Dermis blood vessel endothelial cell (primary cell): Measurements from ENCODE around the gene DRAM1. TPM values are rescaled to one million over a fixed set of nuclear protein-coding genes. Genes with fewer than 3 reads are reported as not detected.
A peak's percentile ranks its signal among the peaks of the same experiment; 100 is the strongest.
"Not testable (repeated sequence)": the region's sequence is repeated elsewhere in the genome, so short reads cannot be mapped to it uniquely, and the experiment has no call there.

ENCODE experiments used
- DNase-seq: peaks from one replicate; pipeline ENCODE4 v3.0.0; 2010
- total RNA-seq: library from RNA; depleted of rRNA; stranded (reverse); fragments of >200 nt; gene quantifications from 2 replicates; pipeline ENCODE4 v1.2.3, GENCODE V29; 2014

Gene DRAM1
- total RNA-seq, 1 donor from 2014 or later = 22.3 TPM

DNA sequence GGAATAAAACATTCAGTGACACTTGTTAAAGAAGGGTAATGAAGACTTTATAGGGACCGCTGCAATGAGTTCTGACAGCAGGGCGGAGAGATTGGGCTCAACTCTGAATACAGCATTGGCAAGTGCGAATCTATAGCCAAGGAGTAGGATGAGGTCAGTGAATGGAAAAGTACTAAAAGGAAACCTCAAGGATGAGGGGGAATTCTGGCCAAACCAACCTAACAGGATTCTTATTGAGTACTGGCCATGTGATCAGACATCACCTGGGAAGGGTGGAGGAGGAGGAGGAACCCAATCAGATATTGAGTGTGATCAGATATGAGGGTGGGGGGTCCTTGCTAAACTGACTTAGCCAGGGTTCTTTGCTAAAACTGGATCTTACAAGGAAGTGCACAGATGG lies 31.0 kb downstream of the DRAM1 start:
- DNase-seq = no peak

- DNase-seq = no peak
Observed at GRCh38 chr12:101909646-101910045, 32.3 kb downstream of the DRAM1 start.

GRCh38 chr12:101915841-101916240 lies 38.5 kb downstream of the DRAM1 start:
- DNase-seq = no peak

GRCh38 chr12:101918805-101919204 lies 41.4 kb downstream of the DRAM1 start:
- not testable (repeated sequence) for DNase-seq

- no peak for DNase-seq
Observed at GRCh38 chr12:101919447-101919846, 42.1 kb downstream of the DRAM1 start.

GRCh38 chr12:101920906-101921305 lies 43.5 kb downstream of the DRAM1 start:
- no peak for DNase-seq

- no peak for DNase-seq
Observed at GRCh38 chr12:101923045-101923718, 45.8 kb downstream of the DRAM1 start.

- DNase-seq = no peak
Observed at GRCh38 chr12:101924618-101925017, 47.2 kb downstream of the DRAM1 start.

DNA sequence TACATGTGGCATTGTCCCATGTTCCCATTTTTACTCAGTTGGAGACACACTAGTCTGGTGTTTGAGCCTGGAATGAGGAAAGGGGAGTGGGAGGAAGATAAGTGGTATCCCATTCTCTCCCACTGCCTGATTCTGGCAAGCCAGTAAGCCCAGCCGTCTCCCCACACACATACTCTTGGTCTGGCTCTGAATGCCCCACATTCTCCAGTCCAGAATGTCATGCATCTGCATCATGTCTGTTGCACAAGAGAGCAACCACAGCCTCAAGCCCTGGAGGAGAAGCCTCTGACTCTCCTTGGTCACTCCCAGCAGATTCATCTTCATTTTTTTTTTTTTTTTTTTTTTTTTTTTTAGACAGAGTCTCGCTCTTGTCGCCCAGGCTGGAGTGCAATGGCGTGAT lies 48.0 kb downstream of the DRAM1 start:
- no peak for DNase-seq

- DNase-seq = no peak
Observed at GRCh38 chr12:101925935-101926334, 48.6 kb downstream of the DRAM1 start.

DNA sequence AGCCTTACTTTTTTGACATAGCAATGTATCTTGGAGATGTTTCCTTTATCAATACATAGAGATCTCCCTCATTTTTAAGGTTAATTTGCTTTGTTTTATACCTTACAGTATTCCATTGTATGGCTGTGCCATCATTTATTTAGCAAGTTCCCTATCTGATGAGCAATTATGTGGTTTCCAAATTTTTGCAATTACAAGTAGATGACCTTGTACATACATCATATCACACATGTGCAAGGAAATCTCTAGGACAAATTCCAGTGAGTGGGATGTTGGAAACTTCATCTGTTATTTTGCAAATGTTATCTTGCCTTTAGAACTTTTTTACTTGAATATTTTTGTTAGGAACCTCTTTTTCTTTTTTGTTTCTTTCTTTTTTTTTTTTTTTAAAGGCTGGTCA lies 49.7 kb downstream of the DRAM1 start:
- DNase-seq = no peak

DNA sequence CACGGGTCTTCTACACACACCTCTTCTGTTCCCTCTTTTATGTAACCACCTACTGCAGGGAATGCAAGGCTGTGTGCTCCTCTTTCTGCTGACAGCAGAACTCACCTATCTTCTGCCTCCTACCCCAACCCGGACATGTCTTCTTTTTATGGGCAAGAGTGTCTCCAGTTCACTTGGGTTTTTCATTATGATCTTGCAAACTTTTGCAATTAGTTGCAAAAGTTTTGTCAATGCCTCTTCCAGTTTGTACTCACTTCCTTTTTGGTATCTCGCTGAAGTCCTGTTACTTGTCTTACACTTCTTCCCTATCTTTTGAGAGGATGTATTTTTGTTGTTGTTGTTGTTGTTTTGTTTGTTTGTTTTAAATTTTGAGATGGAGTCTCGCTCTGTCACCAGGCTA lies 50.6 kb downstream of the DRAM1 start:
- DNase-seq = no peak

DNA sequence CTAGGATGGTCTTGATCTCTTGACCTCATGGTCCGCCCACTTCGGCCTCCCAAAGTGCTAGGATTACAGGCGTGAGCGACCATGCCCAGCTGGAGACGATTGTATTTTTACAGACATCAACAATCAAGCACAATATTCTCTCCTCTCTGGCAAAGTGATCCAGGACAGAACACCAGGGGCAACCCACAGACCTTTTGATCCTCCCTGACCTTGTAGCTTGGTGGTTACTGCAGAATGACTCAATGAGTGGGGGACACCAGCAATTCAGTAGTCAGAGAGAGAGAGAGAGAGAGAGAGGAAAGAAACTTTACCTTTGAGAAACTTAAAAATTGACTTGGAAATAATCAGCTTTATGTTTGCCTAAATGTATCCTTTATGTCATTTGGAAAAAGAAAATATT lies 51.2 kb downstream of the DRAM1 start:
- no peak for DNase-seq

DNA sequence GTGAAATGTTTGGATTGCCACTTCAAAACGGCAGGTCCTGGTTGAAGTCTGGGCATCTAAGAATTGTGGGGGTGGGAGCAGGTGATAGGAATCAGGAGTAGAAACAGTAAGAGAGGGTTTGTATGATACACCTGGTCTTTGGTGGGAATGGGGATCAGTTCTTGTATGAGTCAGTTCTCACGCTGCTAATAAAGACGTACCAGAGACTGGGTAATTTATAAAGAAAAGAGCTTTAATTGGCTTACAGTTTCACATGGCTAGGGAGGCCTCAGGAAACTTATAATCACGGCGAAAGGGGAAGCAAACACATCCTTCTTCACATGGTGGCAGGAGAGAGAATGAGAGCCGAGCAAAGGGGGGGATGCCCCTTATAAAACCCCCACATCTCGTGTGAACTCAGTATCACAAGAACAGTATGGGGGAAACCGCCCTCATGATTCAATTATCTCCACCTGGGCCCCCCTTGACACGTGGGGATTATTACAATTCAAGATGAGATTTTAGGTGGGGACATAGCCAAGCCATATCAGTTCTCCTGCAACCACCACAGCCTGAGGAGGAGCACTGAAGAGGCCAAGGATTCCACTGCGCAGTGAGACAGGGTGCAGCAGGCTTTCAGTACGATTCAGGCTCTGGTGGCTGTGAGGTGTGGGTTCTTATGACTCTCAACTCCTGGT lies 52.1 kb downstream of the DRAM1 start:
- DNase-seq = no peak

DNA sequence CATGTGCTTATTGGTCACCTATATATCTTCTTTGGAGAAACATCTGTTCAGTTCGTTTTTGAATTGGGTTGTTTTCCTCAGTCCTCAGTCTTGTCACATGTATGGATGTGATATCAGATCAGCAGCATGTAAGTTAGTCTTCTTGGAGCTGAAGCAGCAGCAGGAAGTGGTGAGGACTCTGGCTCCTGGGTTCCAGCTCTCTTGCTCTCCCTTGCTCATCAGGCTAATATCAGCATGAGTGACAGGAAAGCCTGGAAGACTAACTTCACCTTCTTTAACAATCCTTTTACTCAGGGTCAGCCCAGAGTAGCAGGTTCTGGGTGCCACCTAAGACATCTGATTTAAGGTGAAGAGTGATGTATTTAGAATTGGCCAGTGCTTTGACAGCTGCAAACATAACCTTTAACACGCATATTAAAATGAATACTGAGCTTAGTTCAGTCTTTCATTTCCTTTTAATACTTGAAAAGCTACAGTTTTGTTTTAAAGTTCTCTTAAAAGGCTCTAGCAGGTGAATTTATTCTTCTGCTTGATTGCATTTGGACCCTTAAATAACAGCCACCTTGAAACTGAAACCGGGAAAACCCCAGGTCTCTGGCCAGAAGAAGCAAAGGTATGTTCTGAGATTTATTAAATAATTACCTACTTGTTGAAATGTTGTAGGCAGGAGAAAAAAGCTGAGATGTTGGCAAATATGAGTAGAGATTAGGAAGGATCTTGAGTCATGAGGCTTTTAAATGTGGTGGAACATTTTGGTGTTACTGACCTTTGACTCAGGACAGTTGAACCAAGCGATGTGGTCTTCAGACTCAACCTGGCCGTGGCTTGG lies 54.3 kb downstream of the DRAM1 start:
- no peak for DNase-seq

GRCh38 chr12:101933866-101934514 lies 56.6 kb downstream of the DRAM1 start:
- DNase-seq = no peak

DNA sequence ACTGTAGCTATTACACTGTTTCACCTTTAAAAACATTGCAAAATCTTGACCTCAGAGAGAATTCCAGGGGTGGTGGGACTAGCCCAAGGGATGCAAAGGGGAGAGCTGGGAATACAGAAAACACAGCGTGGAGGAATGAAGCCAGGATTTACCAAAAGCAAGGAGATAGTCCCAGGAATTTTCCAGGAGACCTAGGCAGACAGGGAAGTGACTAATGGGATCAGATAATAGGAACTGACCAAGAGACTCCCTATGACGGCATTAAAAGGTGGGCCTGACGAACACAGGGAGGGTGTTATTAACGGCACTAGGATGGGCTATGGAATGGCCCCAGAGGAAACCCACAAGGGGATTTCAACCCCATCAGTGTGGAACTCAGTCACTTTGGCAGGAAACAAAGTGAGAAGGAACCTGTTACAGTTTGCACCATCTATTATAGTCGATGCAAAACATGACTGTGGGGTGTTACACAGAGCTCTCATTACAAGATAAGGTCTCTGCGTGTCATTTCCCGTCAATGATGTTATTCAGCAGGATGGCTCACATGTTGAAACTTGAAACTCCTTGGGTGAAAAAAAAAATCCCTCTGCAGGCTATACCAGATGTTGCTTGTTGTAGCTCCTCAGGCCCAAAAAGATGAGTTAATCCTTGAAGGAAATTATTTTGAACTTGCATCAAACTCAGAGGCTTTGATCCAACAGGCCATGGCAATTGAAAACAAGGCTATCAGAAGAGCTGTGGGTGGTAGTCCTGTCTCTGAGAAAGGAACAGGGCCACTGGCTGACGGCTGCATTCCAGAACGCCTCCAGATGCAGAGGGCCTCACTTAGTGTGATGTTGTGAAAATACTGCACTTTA lies 58.7 kb downstream of the DRAM1 start:
- DNase-seq = peak; percentile 71

DNA sequence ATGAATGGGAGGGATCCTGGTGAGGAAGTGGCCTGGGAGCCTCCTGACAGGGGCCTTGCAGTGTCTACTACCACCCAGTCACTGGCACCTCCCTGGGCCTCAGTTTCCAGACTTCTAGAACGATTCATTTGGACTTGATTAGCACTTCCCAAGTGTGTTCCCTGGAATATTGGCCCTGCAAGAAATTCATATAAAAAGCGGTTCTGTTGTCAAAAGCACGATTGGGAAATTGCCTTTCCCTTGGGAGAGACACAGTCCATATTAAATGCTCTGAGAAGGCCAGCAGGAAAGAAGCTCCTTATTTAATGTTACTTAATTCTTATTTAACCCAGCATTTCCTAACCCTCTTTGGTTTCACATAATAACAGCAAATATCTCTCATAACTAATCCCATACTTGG lies 61.9 kb downstream of the DRAM1 start:
- DNase-seq = no peak

- DNase-seq = peak; percentile 85
Observed at GRCh38 chr12:101939856-101940265, 62.5 kb downstream of the DRAM1 start.

- DNase-seq = no peak
Observed at GRCh38 chr12:101940400-101940950, 63.1 kb downstream of the DRAM1 start.

DNA sequence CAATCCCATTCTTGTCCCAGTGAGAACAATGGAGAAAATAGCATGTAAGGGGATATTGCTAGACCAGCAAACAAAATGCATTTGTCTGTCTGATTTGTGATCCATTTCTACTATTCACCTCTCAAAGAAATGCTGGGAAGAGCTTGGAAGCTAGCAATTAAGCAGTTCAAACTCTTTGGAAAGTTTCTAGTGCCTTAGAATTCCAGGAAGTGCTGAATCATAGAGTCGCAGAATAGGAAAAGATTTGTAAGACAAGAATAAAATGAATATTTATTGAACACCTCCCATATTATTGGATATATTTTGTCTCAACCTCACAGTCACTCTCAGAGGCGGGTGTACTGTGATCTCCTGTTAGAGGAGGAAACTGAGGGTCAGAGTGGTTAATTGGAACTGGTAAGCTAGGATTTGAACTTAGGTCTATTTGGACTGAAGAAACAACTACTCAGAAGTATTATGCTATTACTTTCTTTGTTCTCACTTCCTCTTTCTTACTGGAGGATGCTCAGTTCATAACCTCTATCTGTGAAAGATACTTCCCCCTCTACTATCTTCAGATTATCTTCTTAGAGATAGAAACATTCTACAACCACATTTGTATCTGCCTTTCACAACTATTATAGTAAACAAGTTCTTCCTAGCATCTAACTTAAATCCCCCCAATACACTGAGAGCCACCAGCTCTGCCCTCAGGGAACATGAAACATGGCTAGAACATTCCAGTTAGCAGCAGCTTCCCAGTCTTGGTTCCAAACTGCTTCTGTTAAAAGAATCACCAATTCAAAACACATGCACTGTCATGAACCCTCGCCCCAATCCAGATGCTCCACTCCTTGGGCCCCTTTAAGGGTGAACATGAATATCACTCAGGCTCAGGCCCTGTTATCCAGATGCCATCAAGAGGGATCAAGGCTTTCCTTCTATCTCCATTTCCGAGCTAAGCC lies 64.2 kb downstream of the DRAM1 start:
- DNase-seq = peak; percentile 59
